SU-DHL-6 (cell line): ENCODE results near the gene PDE1C.

Experiments used
- H2AFZ ChIP-seq: fragments of 200-600 bp; sonication (generic); 2 replicates; pipeline ENCODE4 v1.6.1; 2014; ENCODE audit warnings: low read depth, mild to moderate bottlenecking, moderate library complexity, mixed read lengths, antibody characterized with exemption, low read length; ENCODE audit not compliant: severe bottlenecking
- H3F3A ChIP-seq: fragments of 200-600 bp; shearing (Covaris generic); 2 replicates; pipeline ENCODE4 v1.6.0; 2016; ENCODE audit warnings: antibody characterized with exemption, mild to moderate bottlenecking; ENCODE audit not compliant: insufficient read depth
- H3K27ac ChIP-seq: fragments of 200-600 bp; sonication (generic); 2 replicates; pipeline ENCODE4 v1.5.1; 2016; ENCODE audit warnings: low read depth, mild to moderate bottlenecking, low read length, moderate library complexity, mixed read lengths
- H3K27me3 ChIP-seq: fragments of 200-600 bp; sonication (generic), shearing (Covaris generic); 2 replicates; pipeline ENCODE4 v1.6.0; 2014; ENCODE audit warnings: mild to moderate bottlenecking, low read length
- H3K36me3 ChIP-seq: fragments of 200-600 bp; sonication (generic); 2 replicates; pipeline ENCODE4 v1.6.1; 2014; ENCODE audit warnings: mild to moderate bottlenecking, low read length, mixed read lengths
- H3K4me2 ChIP-seq: fragments of 300-600, 200-600 bp; shearing (Covaris generic), sonication (generic); 2 replicates; pipeline ENCODE4 v1.6.0; 2014; ENCODE audit warnings: low read length, low read depth, mild to moderate bottlenecking; ENCODE audit not compliant: poor library complexity, severe bottlenecking
- H3K4me3 ChIP-seq: fragments of 200-600 bp; sonication (generic); 2 replicates; pipeline ENCODE4 v1.5.1; 2014; ENCODE audit warnings: antibody characterized with exemption, low read length, mild to moderate bottlenecking, mixed read lengths; ENCODE audit not compliant: insufficient read depth, poor library complexity, severe bottlenecking
- H3K79me2 ChIP-seq: fragments of 200-600 bp; sonication (generic); 2 replicates; pipeline ENCODE4 v1.6.1; 2014; ENCODE audit warnings: mild to moderate bottlenecking, low read length, moderate library complexity; ENCODE audit not compliant: insufficient read depth
- H3K9ac ChIP-seq: fragments of 200-600 bp; sonication (generic); 2 replicates; pipeline ENCODE4 v1.7.0; 2014; ENCODE audit warnings: mild to moderate bottlenecking, low read length
- H3K9me2 ChIP-seq: fragments of 200-600 bp; sonication (generic); replicated peaks from 2 replicates; pipeline ENCODE4 v1.6.1; 2014; ENCODE audit warnings: low read length; ENCODE audit not compliant: insufficient read depth
- H3K9me3 ChIP-seq: fragments of 200-600 bp; sonication (generic); 2 replicates; pipeline ENCODE4 v1.6.1; 2014; ENCODE audit warnings: low read length, mixed read lengths; ENCODE audit not compliant: insufficient read depth
- H4K20me1 ChIP-seq: fragments of 200-600 bp; sonication (generic); 2 replicates; pipeline ENCODE4 v1.6.1; 2014; ENCODE audit warnings: low read depth, mild to moderate bottlenecking, antibody characterized with exemption, low read length, moderate library complexity, mixed read lengths
- EZH2phosphoT487 ChIP-seq: fragments of 200-600 bp; sonication (generic), shearing (Covaris generic); conservative IDR thresholded peaks from 2 replicates; pipeline ENCODE4 v1.6.1; 2018; ENCODE audit warnings: mild to moderate bottlenecking, antibody characterized with exemption, low read length, moderate library complexity, mixed read lengths
- TF ChIP-seq, protein P1 (sequence below): fragments of 200-600 bp; sonication (generic); IDR thresholded peaks from one replicate; pipeline ENCODE4 v1.5.1; 2017; ENCODE audit warnings: antibody characterized with exemption, mild to moderate bottlenecking, low read length, moderate library complexity; ENCODE audit not compliant: insufficient read depth, poor library complexity, severe bottlenecking

Gene PDE1C

DNA sequence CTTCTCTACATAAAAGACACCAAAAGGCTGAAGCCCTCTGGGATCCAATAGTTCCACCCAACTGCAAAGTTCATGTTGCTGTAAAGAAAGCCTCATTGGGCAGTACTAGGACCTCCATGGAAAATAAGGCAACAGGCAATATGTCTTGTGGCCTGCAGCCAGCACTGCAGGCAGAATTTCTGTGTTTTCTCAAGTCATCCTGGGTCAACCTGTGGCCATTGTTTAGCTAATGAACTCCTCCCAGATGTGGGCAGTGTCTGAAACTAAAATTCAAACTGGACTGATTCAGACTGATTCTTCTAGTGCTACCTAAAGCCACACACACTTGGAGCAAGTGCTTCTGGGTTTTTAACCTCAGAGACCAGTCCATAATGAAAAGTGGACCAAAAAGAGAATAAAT is 241.7 kb downstream of the PDE1C start:
- TF ChIP-seq, protein P1, sequence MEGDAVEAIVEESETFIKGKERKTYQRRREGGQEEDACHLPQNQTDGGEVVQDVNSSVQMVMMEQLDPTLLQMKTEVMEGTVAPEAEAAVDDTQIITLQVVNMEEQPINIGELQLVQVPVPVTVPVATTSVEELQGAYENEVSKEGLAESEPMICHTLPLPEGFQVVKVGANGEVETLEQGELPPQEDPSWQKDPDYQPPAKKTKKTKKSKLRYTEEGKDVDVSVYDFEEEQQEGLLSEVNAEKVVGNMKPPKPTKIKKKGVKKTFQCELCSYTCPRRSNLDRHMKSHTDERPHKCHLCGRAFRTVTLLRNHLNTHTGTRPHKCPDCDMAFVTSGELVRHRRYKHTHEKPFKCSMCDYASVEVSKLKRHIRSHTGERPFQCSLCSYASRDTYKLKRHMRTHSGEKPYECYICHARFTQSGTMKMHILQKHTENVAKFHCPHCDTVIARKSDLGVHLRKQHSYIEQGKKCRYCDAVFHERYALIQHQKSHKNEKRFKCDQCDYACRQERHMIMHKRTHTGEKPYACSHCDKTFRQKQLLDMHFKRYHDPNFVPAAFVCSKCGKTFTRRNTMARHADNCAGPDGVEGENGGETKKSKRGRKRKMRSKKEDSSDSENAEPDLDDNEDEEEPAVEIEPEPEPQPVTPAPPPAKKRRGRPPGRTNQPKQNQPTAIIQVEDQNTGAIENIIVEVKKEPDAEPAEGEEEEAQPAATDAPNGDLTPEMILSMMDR = no peak
- no peak for TF ChIP-seq EZH2phosphoT487
- no peak overlapping the region for H3K9ac ChIP-seq
- H3K9me3 ChIP-seq = no peaks in the 10 kb centered on the region
- H3K27me3 ChIP-seq = no peaks in the 10 kb centered on the region
- no peak overlapping the region for H3K27ac ChIP-seq
- no peak overlapping the region for H3K4me3 ChIP-seq
- H3K79me2 ChIP-seq = no peaks in the 10 kb centered on the region
- no peaks in the 10 kb centered on the region for H3K9me2 ChIP-seq
- no peaks in the 10 kb centered on the region for H3K36me3 ChIP-seq
- no peaks in the 10 kb centered on the region for H4K20me1 ChIP-seq
- no peak overlapping the region for H3K4me2 ChIP-seq
- H3F3A ChIP-seq = no peaks in the 10 kb centered on the region
- no peak overlapping the region for H2AFZ ChIP-seq

DNA sequence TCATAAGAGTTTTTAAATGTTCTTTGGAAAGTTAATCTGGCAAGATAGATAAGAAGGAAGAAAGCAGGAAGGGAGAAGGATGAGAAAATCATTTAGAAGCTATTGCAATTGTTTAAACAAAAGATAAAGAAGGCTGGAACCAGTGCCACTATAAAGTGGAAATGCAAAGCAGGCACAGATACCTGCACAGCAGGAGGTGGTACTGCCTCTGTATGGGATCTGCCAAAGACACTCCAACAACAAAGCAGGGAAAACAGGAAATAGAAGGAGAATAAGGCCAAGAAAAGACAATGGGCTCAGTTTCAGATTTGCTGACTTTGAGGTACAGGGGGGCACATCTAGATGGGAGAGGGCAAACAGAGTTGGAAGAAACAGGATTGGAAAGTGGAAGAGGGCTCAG is 244.6 kb downstream of the PDE1C start:
- Histone ChIP-seq H3K9me2 (no peaks in the 10 kb centered on the region), H3K9me3 (no peaks in the 10 kb centered on the region), H2AFZ (no peak overlapping the region), H3K27ac (no peak overlapping the region), H3K36me3 (no peaks in the 10 kb centered on the region), H3K79me2 (no peaks in the 10 kb centered on the region), H3K27me3 (no peaks in the 10 kb centered on the region), H3K9ac (no peak overlapping the region), H3K4me3 (no peak overlapping the region), H3K4me2 (no peak overlapping the region), H3F3A (no peaks in the 10 kb centered on the region), H4K20me1 (no peaks in the 10 kb centered on the region)
- TF ChIP-seq, protein P1 = no peak
- TF ChIP-seq EZH2phosphoT487 = no peak

DNA sequence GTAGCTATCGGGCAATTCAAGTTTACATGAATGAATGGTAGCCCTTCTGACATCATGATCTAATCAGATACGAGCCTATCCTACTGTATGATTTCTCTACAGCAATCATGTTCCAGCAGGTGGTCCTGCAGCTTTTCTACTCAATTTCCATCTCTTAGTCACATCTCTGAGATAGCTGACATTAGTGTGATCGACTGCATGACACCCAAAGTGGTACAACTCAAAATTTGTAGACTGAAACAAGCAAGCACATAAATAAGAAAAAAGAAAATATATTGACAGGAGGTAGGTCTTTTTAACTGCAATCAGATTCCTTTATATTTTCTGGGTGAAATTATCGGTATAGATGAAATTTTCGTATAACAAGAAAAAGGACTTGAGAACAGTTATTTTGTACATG is 251.2 kb downstream of the PDE1C start:
- H3K4me2 ChIP-seq = no peak overlapping the region
- no peak overlapping the region for H3K4me3 ChIP-seq
- H3K9me2 ChIP-seq = no peaks in the 10 kb centered on the region
- no peaks in the 10 kb centered on the region for H3F3A ChIP-seq
- TF ChIP-seq, protein P1 = no peak
- no peak for TF ChIP-seq EZH2phosphoT487
- no peaks in the 10 kb centered on the region for H3K36me3 ChIP-seq
- H3K9ac ChIP-seq = no peak overlapping the region
- H4K20me1 ChIP-seq = no peaks in the 10 kb centered on the region
- H3K27me3 ChIP-seq = no peaks in the 10 kb centered on the region
- no peak overlapping the region for H3K27ac ChIP-seq
- no peak overlapping the region for H2AFZ ChIP-seq
- H3K9me3 ChIP-seq = no peaks in the 10 kb centered on the region
- no peaks in the 10 kb centered on the region for H3K79me2 ChIP-seq

DNA sequence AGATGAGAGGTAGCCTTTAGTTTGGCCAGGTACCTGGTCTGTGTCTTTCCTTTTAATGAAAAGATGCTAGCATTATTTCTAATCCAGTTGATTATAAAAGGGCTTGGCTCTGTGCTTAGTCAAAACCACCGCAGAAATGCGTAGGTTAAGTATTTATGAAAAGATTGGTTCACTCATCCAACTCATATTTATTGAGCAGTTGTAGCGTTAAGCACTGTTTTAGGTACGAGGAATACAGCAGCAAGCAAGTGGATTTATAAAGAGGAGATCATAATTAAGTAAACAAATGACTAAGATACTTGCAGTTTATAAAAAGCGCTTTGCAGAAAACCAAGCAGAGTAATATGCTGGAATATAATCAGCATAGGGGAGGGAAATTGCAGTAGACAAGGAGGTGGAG is 253.4 kb downstream of the PDE1C start:
- TF ChIP-seq EZH2phosphoT487 = no peak
- TF ChIP-seq, protein P1 = no peak
- Histone ChIP-seq H2AFZ (no peak overlapping the region), H3K9me2 (no peaks in the 10 kb centered on the region), H3K4me3 (no peak overlapping the region), H3K9ac (no peak overlapping the region), H3K36me3 (no peaks in the 10 kb centered on the region), H3K27ac (no peak overlapping the region), H3K27me3 (no peaks in the 10 kb centered on the region), H3F3A (no peaks in the 10 kb centered on the region), H3K9me3 (no peaks in the 10 kb centered on the region), H3K79me2 (no peaks in the 10 kb centered on the region), H3K4me2 (no peak overlapping the region), H4K20me1 (no peaks in the 10 kb centered on the region)
